NT2/D1 (cell line): Measurements from ENCODE around the gene ZNF277.

Source experiments
- SUZ12 ChIP-seq: IDR thresholded peaks from 2 replicates; pipeline ENCODE4 v1.6.1; 2011; ENCODE audit not compliant: insufficient read length, insufficient read depth; ENCODE audit errors: extremely low read depth
- YY1 ChIP-seq: IDR thresholded peaks from 2 replicates; pipeline ENCODE4 v1.6.1; 2011; ENCODE audit not compliant: insufficient read length, insufficient read depth
- ZNF274 ChIP-seq: IDR thresholded peaks from 2 replicates; pipeline ENCODE4 v1.6.1; 2011; ENCODE audit warnings: mild to moderate bottlenecking, low read depth, low read length

DNA sequence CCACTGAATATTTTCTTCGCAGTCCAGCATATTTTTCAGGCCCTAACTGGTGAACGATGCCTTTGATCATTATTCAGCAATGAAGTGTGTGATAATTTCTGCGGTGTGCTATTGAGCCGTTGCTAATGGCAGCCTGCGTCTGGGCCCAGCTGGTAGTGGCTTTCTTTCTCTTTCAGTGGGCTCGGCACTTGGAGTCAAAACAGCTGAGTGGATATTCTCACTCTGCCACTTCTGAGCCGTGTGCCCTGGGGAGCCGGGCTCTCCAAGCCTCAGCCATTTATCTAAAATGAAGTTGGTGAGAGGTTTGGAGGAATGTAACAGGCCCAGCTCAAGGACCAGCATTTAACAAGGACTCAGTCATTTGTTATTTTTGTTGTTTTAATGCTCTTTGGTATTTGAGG, 156.2 kb downstream of the ZNF277 start:
- no peak for TF ChIP-seq ZNF274
- TF ChIP-seq YY1, result no peak
- TF ChIP-seq SUZ12, result no peak
